GM23338 (cell line): ENCODE data around the gene HERC2. TPM values are rescaled to one million over a fixed set of nuclear protein-coding genes. Genes with fewer than 3 reads are reported as not detected.

Experiments
- ATAC-seq: fragments of 200-7000 bp; cut with Tn5 transposase; 3 replicates; pipeline ENCODE4 v1.9.1; 2020
- DNase-seq: peaks from one replicate; pipeline ENCODE4 v3.0.0-alpha.2; 2015; ENCODE audit warnings: low spot score
- H2AFZ ChIP-seq: fragments of 200-600 bp; sonication (generic); 2 replicates; pipeline ENCODE4 v1.8.0; 2016; ENCODE audit warnings: antibody characterized with exemption, mild to moderate bottlenecking, moderate library complexity
- H3F3A ChIP-seq: fragments of 200-600 bp; sonication (generic); replicated peaks from 2 replicates; pipeline ENCODE4 v1.8.0; 2017; ENCODE audit warnings: antibody characterized with exemption, mixed run types, low read depth
- H3K27ac ChIP-seq: fragments of 200-600 bp; sonication (generic); 2 replicates; pipeline ENCODE4 v1.6.1; 2016; ENCODE audit warnings: low read depth
- H3K27me3 ChIP-seq: fragments of 200-600 bp; sonication (generic); 2 replicates; pipeline ENCODE4 v1.8.0; 2016; ENCODE audit warnings: mild to moderate bottlenecking, mixed run types, moderate library complexity; ENCODE audit not compliant: insufficient read depth
- H3K36me3 ChIP-seq: fragments of 200-600 bp; sonication (generic); 2 replicates; pipeline ENCODE4 v1.8.0; 2016; ENCODE audit warnings: mild to moderate bottlenecking; ENCODE audit not compliant: insufficient read depth
- H3K4me1 ChIP-seq: fragments of 200-600 bp; sonication (generic); 2 replicates; pipeline ENCODE4 v1.8.0; 2016; ENCODE audit warnings: mild to moderate bottlenecking, moderate library complexity; ENCODE audit not compliant: insufficient read depth
- H3K4me2 ChIP-seq: fragments of 200-600 bp; sonication (generic); 2 replicates; pipeline ENCODE4 v1.7.1; 2017; ENCODE audit warnings: mixed run types
- H3K4me3 ChIP-seq: fragments of 200-600 bp; sonication (generic); 2 replicates; pipeline ENCODE4 v1.6.1; 2016; ENCODE audit warnings: mixed run types
- H3K79me2 ChIP-seq: fragments of 200-600 bp; sonication (generic); replicated peaks from 2 replicates; pipeline ENCODE4 v1.8.0; 2017; ENCODE audit warnings: mild to moderate bottlenecking; ENCODE audit not compliant: insufficient read depth
- H3K9me2 ChIP-seq: fragments of 200-600 bp; sonication (generic); 2 replicates; pipeline ENCODE4 v1.8.0; 2017; ENCODE audit not compliant: insufficient read depth
- H4K20me1 ChIP-seq: fragments of 200-600 bp; sonication (generic); replicated peaks from 2 replicates; pipeline ENCODE4 v1.8.0; 2017; ENCODE audit warnings: mild to moderate bottlenecking; ENCODE audit not compliant: insufficient read depth
- H3K27ac Mint-ChIP-seq: 2 replicates; pipeline ENCODE4 v1.8.0; 2020; ENCODE audit warnings: inconsistent platforms, mild to moderate bottlenecking, moderate library complexity, mixed read lengths
- H3K27me3 Mint-ChIP-seq: 3 replicates; pipeline ENCODE4 v1.8.0; 2022; ENCODE audit warnings: low read depth, mild to moderate bottlenecking, moderate library complexity, mixed read lengths, inconsistent platforms; ENCODE audit not compliant: insufficient read depth, poor library complexity
- H3K36me3 Mint-ChIP-seq: 3 replicates; pipeline ENCODE4 v1.8.0; 2021; ENCODE audit warnings: low read depth, mild to moderate bottlenecking, inconsistent platforms, moderate library complexity, mixed read lengths
- H3K4me1 Mint-ChIP-seq: 3 replicates; pipeline ENCODE4 v1.8.0; 2020; ENCODE audit warnings: mild to moderate bottlenecking, inconsistent platforms, mixed read lengths
- H3K4me3 Mint-ChIP-seq: 3 replicates; pipeline ENCODE4 v1.8.0; 2021; ENCODE audit warnings: moderate library complexity, mild to moderate bottlenecking, inconsistent platforms, mixed read lengths
- H3K9me3 Mint-ChIP-seq: 3 replicates; pipeline ENCODE4 v1.8.0; 2020; ENCODE audit warnings: moderate library complexity, mild to moderate bottlenecking, inconsistent platforms, mixed read lengths
- CREB1 ChIP-seq: fragments of 250-450 bp; sonication (Bioruptor Pico); IDR thresholded peaks from 2 replicates; pipeline ENCODE4 v1.5.0; 2020; ENCODE audit warnings: low read depth, mild to moderate bottlenecking, moderate library complexity
- CTCF ChIP-seq, 2 experiments: fragments of 200-600 bp in 1 of 2; sonication (generic) in 1 of 2; conservative IDR thresholded peaks; 2 replicates each; pipeline versions ENCODE4 v1.5.1 to v1.6.1; 2016 to 2017; ENCODE audit warnings: antibody characterized with exemption in 2 of 2, low read depth in 2 of 2, mild to moderate bottlenecking in 2 of 2, moderate library complexity in 1 of 2
- EZH2 ChIP-seq: fragments of 200-600 bp; sonication (generic); IDR thresholded peaks from one replicate; pipeline ENCODE4 v1.8.0; 2017; ENCODE audit warnings: antibody characterized with exemption, mild to moderate bottlenecking, low read depth; ENCODE audit not compliant: unreplicated experiment
- EZH2phosphoT487 ChIP-seq: fragments of 200-600 bp; sonication (generic); IDR thresholded peaks from one replicate; pipeline ENCODE4 v1.8.1; 2018; ENCODE audit warnings: antibody characterized with exemption; ENCODE audit not compliant: unreplicated experiment
- JUNB ChIP-seq: IDR thresholded peaks from one replicate; pipeline ENCODE4 v1.6.1; 2016; ENCODE audit warnings: antibody characterized with exemption; ENCODE audit not compliant: unreplicated experiment
- NANOG ChIP-seq: IDR thresholded peaks from 2 replicates; pipeline ENCODE4 v1.6.1; 2016; ENCODE audit warnings: antibody characterized with exemption, borderline replicate concordance
- POLR2AphosphoS5 ChIP-seq: IDR thresholded peaks from 2 replicates; pipeline ENCODE4 v1.6.1; 2016; ENCODE audit warnings: antibody characterized with exemption, low read depth
- REST ChIP-seq: IDR thresholded peaks from one replicate; pipeline ENCODE4 v1.6.1; 2018; ENCODE audit warnings: antibody characterized with exemption; ENCODE audit not compliant: unreplicated experiment
- STAT1 ChIP-seq: IDR thresholded peaks from one replicate; pipeline ENCODE4 v1.6.1; 2016; ENCODE audit warnings: antibody characterized with exemption; ENCODE audit not compliant: unreplicated experiment
- ZNF114 ChIP-seq: fragments of 250-450 bp; sonication (Bioruptor Pico); IDR thresholded peaks from 2 replicates; pipeline ENCODE4 v1.5.0; 2020; ENCODE audit warnings: mild to moderate bottlenecking, moderate library complexity
- ZNF331 ChIP-seq: fragments of 250-450 bp; sonication (Bioruptor Pico); IDR thresholded peaks from 2 replicates; pipeline ENCODE4 v1.5.0; 2020; ENCODE audit warnings: low read depth, mild to moderate bottlenecking, moderate library complexity
- ZNF462 ChIP-seq: fragments of 250-450 bp; sonication (Bioruptor Pico); IDR thresholded peaks from 2 replicates; pipeline ENCODE4 v1.5.0; 2020; ENCODE audit warnings: mild to moderate bottlenecking, moderate library complexity
- polyA plus RNA-seq: library from polyadenylated mRNA; unstranded; fragments of >200 nt; fragmentation: Nextera tagmentation; extraction: Ambion mirVana; gene quantifications from 2 replicates; pipeline ENCODE4 v1.2.1, GENCODE V29; 2016
- total RNA-seq: library from RNA; depleted of rRNA; stranded (reverse); fragments of >200 nt; shearing (Covaris generic); gene quantifications from 2 replicates; pipeline ENCODE4 v1.2.3, GENCODE V29; 2014
- TF ChIP-seq, protein P1 (sequence below): IDR thresholded peaks from 2 replicates; pipeline ENCODE4 v1.6.1; 2016; ENCODE audit warnings: antibody characterized with exemption

HERC2 gene
- total and polyA plus RNA-seq, 2 experiments from 2014 or later, result 71.3 to 80.7 TPM

DNA sequence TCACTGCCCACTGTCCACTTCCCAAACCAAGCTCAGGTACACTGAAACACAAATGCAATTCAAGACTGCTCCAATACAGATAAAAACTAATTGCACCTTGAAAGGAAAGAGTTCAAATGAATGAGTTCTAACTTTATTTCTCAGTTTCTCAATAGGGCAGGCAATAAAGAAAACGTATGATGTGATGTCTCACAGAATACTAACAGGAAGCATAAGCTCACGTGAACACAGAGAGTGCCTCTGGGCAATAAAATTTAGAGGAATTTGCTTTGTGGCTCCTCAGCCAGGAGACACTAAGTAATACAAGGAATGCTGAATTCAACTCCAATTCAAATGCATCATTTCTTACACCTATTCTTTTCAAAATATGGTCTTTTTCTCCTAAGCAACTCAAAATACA lies 140.6 kb downstream of the HERC2 start:
- Histone ChIP-seq H4K20me1 (no peaks in the 10 kb centered on the region; the same call in 1 of the 2 replicates), H3K9me2 (no peaks in the 10 kb centered on the region), H3K27ac (no peak overlapping the region), H3K36me3 (peaks cover 16% of the 10 kb centered on the region), H3K4me3 (no peak overlapping the region), H3K79me2 (no peaks in the 10 kb centered on the region; the same call in 1 of the 2 replicates), H2AFZ (no peak overlapping the region), H3F3A (no peaks in the 10 kb centered on the region), H3K4me1 (no peaks in the 10 kb centered on the region), H3K4me2 (no peak overlapping the region), H3K27me3 (no peaks in the 10 kb centered on the region)
- Mint-ChIP-seq H3K27ac (no peak overlapping the region; the same call in 1 of the 2 replicates), H3K4me3 (no peak overlapping the region), H3K36me3 (peaks cover 56% of the 10 kb centered on the region), H3K9me3 (no peaks in the 10 kb centered on the region), H3K4me1 (no peaks in the 10 kb centered on the region), H3K27me3 (peaks cover 6% of the 10 kb centered on the region)
- no peak for DNase-seq
- no peak for TF ChIP-seq POLR2AphosphoS5
- no peak for TF ChIP-seq JUNB
- no peak for TF ChIP-seq REST
- no peak for TF ChIP-seq EZH2
- TF ChIP-seq EZH2phosphoT487, result no peak
- TF ChIP-seq STAT1, result no peak
- no peak for TF ChIP-seq CTCF (conservative IDR thresholded peaks at IDR 0.05; ENCODE audit: low read depth in 2 of 2)
- no peak for TF ChIP-seq ZNF462 (CRISPR knock-in tag)
- TF ChIP-seq ZNF114 (CRISPR knock-in tag), result no peak
- TF ChIP-seq ZNF331 (CRISPR knock-in tag), result no peak
- no peak for TF ChIP-seq CREB1 (CRISPR knock-in tag)
- no peak for TF ChIP-seq NANOG
- TF ChIP-seq, protein P1, sequence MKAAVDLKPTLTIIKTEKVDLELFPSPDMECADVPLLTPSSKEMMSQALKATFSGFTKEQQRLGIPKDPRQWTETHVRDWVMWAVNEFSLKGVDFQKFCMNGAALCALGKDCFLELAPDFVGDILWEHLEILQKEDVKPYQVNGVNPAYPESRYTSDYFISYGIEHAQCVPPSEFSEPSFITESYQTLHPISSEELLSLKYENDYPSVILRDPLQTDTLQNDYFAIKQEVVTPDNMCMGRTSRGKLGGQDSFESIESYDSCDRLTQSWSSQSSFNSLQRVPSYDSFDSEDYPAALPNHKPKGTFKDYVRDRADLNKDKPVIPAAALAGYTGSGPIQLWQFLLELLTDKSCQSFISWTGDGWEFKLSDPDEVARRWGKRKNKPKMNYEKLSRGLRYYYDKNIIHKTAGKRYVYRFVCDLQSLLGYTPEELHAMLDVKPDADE, result no peak
- ATAC-seq, result no peak
